Activated T-cell treated with anti-CD3 and anti-CD28 coated beads, Interleukin-2, amount 50 U/mL, for 1 hour (primary cell): ENCODE measurements around the gene MADD.

ENCODE experiments used
- DNase-seq: peaks from one replicate; pipeline ENCODE4 v3.0.0-alpha.2; 2020

Gene MADD

GRCh38 chr11:47269829-47270305, at the start of gene MADD:
MADD (plus strand) TSS chr11:47270133.
- peak; percentile 94 for DNase-seq

GRCh38 chr11:47220401-47220821, 49.5 kb upstream of the MADD start:
- no peak for DNase-seq

GRCh38 chr11:47222696-47223095, 47.2 kb upstream of the MADD start:
- no peak for DNase-seq

GRCh38 chr11:47225552-47226400, 44.2 kb upstream of the MADD start:
- no peak for DNase-seq

- no peak for DNase-seq
These were observed 40.8 kb upstream of the MADD start for GRCh38 chr11:47229161-47229560.

- DNase-seq: no peak
These were observed 36.9 kb upstream of the MADD start for GRCh38 chr11:47233051-47233450.

- DNase-seq: peak; percentile 44
These were observed 35.8 kb upstream of the MADD start for GRCh38 chr11:47233989-47234668.

GRCh38 chr11:47234669-47235100, 35.2 kb upstream of the MADD start:
- peak; percentile 69 for DNase-seq

GRCh38 chr11:47235163-47235562, 34.8 kb upstream of the MADD start:
- no peak for DNase-seq

GRCh38 chr11:47236482-47236881, 33.5 kb upstream of the MADD start:
- DNase-seq: no peak

GRCh38 chr11:47239852-47240251, 30.1 kb upstream of the MADD start:
- no peak for DNase-seq

GRCh38 chr11:47241841-47242301, 28.1 kb upstream of the MADD start:
- no peak for DNase-seq

- no peak for DNase-seq
These were observed 27.2 kb upstream of the MADD start for GRCh38 chr11:47242596-47243192.

- DNase-seq: no peak
These were observed 26.5 kb upstream of the MADD start for GRCh38 chr11:47243454-47243853.

GRCh38 chr11:47244448-47245350, 25.2 kb upstream of the MADD start:
- DNase-seq: no peak

- DNase-seq: no peak
These were observed 24.1 kb upstream of the MADD start for GRCh38 chr11:47245611-47246357.

GRCh38 chr11:47247502-47247901, 22.4 kb upstream of the MADD start:
- no peak for DNase-seq

- DNase-seq: no peak
These were observed 21.6 kb upstream of the MADD start for GRCh38 chr11:47248304-47248663.

GRCh38 chr11:47248664-47249377, 21.1 kb upstream of the MADD start, which contains the start of gene ACP2:
ACP2 (minus strand) TSS chr11:47248814; CDS start chr11:47248789, 25 bp downstream.
- DNase-seq: peak; percentile 87

GRCh38 chr11:47249378-47249715, 20.6 kb upstream of the MADD start:
- DNase-seq: no peak

- DNase-seq: no peak
These were observed 18.2 kb upstream of the MADD start for GRCh38 chr11:47251751-47252150.
